ENCODE results near the gene OTOG.

- peak; percentile 66 to 78 (median 73) for TF ChIP-seq CTCF (IDR thresholded peaks at IDR 0.05)
- TF ChIP-seq POLR2A (IDR thresholded peaks at IDR 0.05) = no peak
Measured at GRCh38 chr11:17528181-17528691, 18.8 kb upstream of the OTOG start.
